ENCODE results near the gene PDE4D. TPM values are rescaled to one million over a fixed set of nuclear protein-coding genes. Genes with fewer than 3 reads are reported as not detected.
"Not testable (repeated sequence)": the region's sequence is repeated elsewhere in the genome, so short reads cannot be mapped to it uniquely, and the experiment has no call there.

Gene PDE4D
- total and polyA plus RNA-seq, 11 donors = 5.2 to 68.3 (median 42.1) TPM

DNA sequence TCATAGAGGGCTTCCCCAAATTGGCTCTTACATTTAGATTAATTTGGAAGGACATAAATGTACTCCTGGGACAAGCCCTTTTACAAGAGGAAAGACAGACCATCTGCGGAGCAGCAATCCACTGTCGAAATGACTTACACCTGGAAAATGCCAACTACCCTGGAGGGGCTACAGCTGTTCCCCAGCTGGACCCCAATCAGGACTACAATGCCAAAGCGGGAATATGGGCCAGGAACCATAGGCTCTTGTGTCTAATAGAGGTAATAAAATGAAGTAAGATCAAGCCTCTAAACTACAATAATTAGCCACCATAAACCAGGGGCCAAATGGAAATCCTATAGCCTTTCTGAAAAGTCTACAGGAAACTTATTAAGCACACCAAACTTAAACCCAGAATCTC is 581.3 kb downstream of the PDE4D start:
- intact Hi-C loops (cut with DNase I) = no loop called here
- Histone ChIP-seq H3K27me3 (no peaks in the 10 kb centered on the region), H3K27ac (no peak overlapping the region), H3K4me3 (no peak overlapping the region), H3K9me3 (no peaks in the 10 kb centered on the region), H3K36me3 (no peaks in the 10 kb centered on the region), H3K4me1 (peaks cover 4 to 37% (median 22%) of the 10 kb centered on the region in 12 donors)
- TF ChIP-seq, protein P1, sequence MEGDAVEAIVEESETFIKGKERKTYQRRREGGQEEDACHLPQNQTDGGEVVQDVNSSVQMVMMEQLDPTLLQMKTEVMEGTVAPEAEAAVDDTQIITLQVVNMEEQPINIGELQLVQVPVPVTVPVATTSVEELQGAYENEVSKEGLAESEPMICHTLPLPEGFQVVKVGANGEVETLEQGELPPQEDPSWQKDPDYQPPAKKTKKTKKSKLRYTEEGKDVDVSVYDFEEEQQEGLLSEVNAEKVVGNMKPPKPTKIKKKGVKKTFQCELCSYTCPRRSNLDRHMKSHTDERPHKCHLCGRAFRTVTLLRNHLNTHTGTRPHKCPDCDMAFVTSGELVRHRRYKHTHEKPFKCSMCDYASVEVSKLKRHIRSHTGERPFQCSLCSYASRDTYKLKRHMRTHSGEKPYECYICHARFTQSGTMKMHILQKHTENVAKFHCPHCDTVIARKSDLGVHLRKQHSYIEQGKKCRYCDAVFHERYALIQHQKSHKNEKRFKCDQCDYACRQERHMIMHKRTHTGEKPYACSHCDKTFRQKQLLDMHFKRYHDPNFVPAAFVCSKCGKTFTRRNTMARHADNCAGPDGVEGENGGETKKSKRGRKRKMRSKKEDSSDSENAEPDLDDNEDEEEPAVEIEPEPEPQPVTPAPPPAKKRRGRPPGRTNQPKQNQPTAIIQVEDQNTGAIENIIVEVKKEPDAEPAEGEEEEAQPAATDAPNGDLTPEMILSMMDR (IDR thresholded peaks at IDR 0.05) = no peak
- no peak for TF ChIP-seq POLR2A (IDR thresholded peaks at IDR 0.05)
- DNase-seq (no peak), ATAC-seq (no peak)
- WGBS, 4 donors = 91 to 95% (median 92%) methylated on average over 3 of the region's 3 CpGs

DNA sequence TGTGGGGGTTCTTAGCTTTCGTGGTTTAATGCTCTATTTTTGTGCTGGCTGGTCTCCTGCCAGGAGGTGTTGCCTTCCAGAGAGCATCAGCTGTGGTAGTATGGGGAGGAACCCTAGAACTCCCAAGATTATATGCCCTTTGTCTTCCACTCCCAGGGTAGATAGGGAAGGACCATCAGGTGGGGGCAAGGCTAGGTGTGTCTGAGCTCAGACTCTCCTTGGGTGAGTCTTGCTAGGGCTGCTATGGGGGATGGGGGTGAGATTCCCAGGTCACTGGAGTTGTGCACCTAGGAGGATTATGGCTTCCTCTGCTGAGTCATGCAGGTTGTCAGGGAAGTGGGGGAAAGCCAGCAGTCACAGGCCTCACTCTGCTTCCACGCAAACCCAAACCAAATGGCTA is 584.8 kb downstream of the PDE4D start:
- H3K27me3 ChIP-seq; ATAC-seq; H3K36me3 ChIP-seq; H3K4me3 ChIP-seq; H3K27ac ChIP-seq; intact Hi-C loops (cut with DNase I); H3K9me3 ChIP-seq; DNase-seq: not testable (repeated sequence)
- peaks cover 0 to 13% (median 8%) of the 10 kb centered on the region in 12 donors for H3K4me1 ChIP-seq
- 67 to 84% (median 74%) methylated on average over 2 of the region's 2 CpGs for WGBS, 4 donors

DNA sequence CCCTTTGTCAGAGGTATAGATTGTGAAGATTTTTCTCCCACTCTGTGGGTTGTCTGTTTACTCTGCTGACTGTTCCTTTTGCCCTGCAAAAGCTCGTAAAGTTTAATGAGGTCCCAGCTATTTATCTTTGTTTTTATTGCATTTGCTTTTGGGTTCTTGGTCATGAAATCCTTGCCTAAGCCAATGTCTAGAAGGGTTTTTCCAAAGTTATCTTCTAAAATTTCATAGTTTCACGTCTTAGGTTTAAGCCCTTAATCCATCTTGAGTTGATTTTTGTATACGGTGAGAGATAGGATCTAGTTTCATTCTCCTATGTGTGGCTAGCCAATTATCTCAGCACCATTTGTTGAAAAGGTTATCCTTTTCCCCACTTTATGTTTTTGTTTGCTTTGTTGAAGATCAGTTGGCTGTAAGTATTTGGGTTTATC is 590.2 kb downstream of the PDE4D start:
- intact Hi-C loops (cut with DNase I); H3K27me3 ChIP-seq; H3K9me3 ChIP-seq; H3K4me3 ChIP-seq; DNase-seq; ATAC-seq; H3K36me3 ChIP-seq: not testable (repeated sequence)
- 75 to 87% (median 82%) methylated on average over 3 of the region's 3 CpGs for WGBS, 4 donors
- H3K27ac ChIP-seq = peak overlapping the region in 1 of 12 donors; percentile 36
- peaks cover 0 to 12% (median 6%) of the 10 kb centered on the region in 12 donors for H3K4me1 ChIP-seq

DNA sequence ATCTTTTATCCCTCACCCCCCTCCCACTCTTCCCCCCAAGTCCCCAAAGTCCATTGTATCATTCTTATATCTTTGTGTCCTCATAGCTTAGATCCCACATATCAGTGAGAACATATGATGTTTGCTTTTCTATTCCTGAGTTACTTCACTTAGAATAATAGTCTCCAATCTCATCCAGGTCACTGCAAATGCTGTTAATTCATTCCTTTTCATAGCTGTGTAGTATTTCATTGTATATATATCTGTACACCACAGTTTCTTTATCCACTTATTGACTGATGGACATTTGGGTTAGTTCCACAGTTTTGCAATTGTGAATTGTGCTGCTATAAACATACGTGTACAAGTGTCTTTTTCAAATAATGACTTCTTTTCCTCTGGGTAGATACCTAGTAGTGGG is 591.0 kb downstream of the PDE4D start:
- Histone ChIP-seq H3K27ac (peak overlapping the region in 1 of 12 donors; percentile 44), H3K4me1 (peaks cover 0 to 20% (median 9%) of the 10 kb centered on the region in 12 donors)
- H3K27me3 ChIP-seq; DNase-seq; H3K9me3 ChIP-seq; ATAC-seq; H3K4me3 ChIP-seq; H3K36me3 ChIP-seq; intact Hi-C loops (cut with DNase I): not testable (repeated sequence)
- 92 to 100% (median 96%) methylated on average over 1 of the region's 1 CpG for WGBS, 4 donors

DNA sequence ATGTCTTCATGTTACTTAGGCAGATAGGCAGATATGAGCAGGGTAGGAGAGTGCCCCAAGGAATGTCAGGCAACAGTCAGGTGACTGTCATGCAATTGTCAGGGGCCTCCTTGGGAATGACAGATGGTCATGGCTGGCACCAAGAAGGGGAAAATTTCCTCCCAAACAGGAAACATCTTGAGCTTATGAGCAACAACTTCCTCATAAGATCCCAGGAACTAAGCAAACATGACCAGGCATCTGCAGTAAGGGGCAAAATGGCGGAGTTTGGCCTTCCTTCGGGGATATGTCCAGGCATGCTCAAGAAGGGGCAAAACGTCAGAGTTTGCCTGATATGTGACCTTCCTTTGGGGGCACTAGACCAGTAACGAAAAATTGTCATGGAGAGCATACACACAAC is 591.8 kb downstream of the PDE4D start:
- Histone ChIP-seq H3K4me3 (no peak overlapping the region), H3K36me3 (no peaks in the 10 kb centered on the region), H3K4me1 (peaks cover 0 to 25% (median 12%) of the 10 kb centered on the region in 12 donors), H3K27ac (peak overlapping the region in 1 of 12 donors; percentile 44), H3K27me3 (no peaks in the 10 kb centered on the region), H3K9me3 (peaks cover 0 to 4% (median 0%) of the 10 kb centered on the region in 12 donors)
- no peak for DNase-seq
- ATAC-seq = no peak
- intact Hi-C loops (cut with DNase I) = no loop called here
- no peak for TF ChIP-seq POLR2A (IDR thresholded peaks at IDR 0.05)
- TF ChIP-seq, protein P1 (IDR thresholded peaks at IDR 0.05) = no peak
- 81 to 86% (median 84%) methylated on average over 4 of the region's 4 CpGs for WGBS, 4 donors

DNA sequence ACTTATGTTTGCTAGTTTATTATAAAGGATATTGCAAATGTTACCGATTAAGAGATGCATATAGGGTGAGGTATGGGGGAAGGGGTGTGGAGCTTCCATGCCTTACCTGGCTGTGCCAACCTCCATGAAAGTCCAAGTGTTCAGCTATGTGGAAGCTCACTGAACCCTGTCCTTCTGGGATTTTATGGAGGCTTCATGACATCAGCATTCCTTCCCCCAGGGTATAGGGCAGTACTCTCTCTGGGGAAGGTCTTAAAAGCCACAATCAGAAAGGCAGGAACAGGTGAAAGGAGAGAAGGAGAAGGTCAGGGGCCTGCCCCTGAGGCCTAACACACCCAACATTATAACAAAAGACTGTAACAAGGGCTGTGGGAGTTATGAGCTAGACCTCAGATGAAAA is 592.6 kb downstream of the PDE4D start:
- no peak for ATAC-seq
- WGBS, 4 donors = 94 to 100% (median 98%) methylated on average over 1 of the region's 1 CpG
- no peak for DNase-seq
- no peaks in the 10 kb centered on the region for H3K36me3 ChIP-seq
- TF ChIP-seq, protein P1 (IDR thresholded peaks at IDR 0.05) = no peak
- TF ChIP-seq POLR2A (IDR thresholded peaks at IDR 0.05) = no peak
- H3K27me3 ChIP-seq = no peaks in the 10 kb centered on the region
- H3K4me3 ChIP-seq = no peak overlapping the region
- peaks cover 0 to 4% (median 0%) of the 10 kb centered on the region in 12 donors for H3K9me3 ChIP-seq
- peak overlapping the region in 1 of 12 donors; percentile 44 for H3K27ac ChIP-seq
- intact Hi-C loops (cut with DNase I) = no loop called here
- H3K4me1 ChIP-seq = peaks cover 0 to 33% (median 14%) of the 10 kb centered on the region in 12 donors

Measured in heart left ventricle (tissue), 16 donors.